RWPE1 (cell line): ENCODE data around the gene DDX39A.

Experiments used
- CTCF ChIA-PET: fragments of 350-600 bp; sonication (Branson Sonifier 250); formaldehyde crosslinking; extraction: SDS; loops from one replicate; lab custom pipeline; 2021; lab: Yijun Ruan, JAX
- POLR2A ChIA-PET: fragments of 400-600 bp; formaldehyde crosslinking; extraction: SDS; loops from one replicate; lab custom pipeline; 2020; ENCODE audit warnings: antibody characterized with exemption; ENCODE audit not compliant: low non-redundant PET; lab: Yijun Ruan, JAX
- DNase-seq: peaks from one replicate; pipeline ENCODE4 v3.0.0; 2012; ENCODE audit warnings: low spot score
- H3K27ac ChIP-seq: fragments of 450-650 bp; 2 replicates; pipeline ENCODE4 v1.5.1; 2017
- TF ChIP-seq, protein P1 (sequence below): fragments of 450-650 bp; conservative IDR thresholded peaks from 2 replicates; pipeline ENCODE4 v1.5.1; 2017; ENCODE audit warnings: low read depth, mild to moderate bottlenecking

Gene DDX39A

DNA sequence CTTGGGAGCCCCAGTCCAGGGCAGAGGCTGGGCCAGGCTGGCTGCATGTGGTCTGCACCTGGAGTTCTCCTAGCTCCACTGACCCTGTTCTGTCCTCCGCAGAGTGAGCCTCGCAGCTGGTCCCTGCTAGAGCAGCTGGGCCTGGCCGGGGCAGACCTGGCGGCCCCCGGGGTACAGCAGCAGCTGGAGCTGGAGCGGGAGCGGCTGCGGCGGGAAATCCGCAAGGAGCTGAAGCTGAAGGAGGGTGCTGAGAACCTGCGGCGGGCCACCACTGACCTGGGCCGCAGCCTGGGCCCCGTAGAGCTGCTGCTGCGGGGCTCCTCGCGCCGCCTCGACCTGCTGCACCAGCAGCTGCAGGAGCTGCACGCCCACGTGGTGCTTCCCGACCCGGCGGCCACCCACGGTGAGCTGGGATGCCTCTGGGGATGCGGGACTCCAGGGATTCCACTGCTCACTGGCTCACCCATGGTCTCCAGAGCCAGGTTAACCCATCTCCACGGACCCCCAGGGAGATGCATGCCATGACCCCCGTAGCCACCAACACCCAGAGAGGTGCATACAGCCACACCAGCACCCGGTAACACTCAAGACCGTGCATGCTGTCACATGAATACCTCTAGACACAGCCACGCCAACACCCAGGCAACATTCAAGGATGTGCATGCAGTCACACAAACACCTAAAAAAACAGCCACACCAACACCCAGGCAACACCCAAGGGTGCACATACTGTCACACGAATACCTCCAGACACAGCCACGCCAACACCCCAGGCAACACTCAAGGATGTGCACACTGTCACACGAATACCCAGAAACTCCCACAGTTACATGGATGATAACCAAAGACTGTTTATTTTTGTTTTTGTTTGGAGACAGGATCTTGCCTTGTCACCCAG is 22.1 kb upstream of the DDX39A start:
- H3K27ac ChIP-seq = no peak overlapping the region
- DNase-seq = no peak
- ChIA-PET POLR2A (no interaction called here), CTCF (no interaction called here)
- TF ChIP-seq, protein P1, sequence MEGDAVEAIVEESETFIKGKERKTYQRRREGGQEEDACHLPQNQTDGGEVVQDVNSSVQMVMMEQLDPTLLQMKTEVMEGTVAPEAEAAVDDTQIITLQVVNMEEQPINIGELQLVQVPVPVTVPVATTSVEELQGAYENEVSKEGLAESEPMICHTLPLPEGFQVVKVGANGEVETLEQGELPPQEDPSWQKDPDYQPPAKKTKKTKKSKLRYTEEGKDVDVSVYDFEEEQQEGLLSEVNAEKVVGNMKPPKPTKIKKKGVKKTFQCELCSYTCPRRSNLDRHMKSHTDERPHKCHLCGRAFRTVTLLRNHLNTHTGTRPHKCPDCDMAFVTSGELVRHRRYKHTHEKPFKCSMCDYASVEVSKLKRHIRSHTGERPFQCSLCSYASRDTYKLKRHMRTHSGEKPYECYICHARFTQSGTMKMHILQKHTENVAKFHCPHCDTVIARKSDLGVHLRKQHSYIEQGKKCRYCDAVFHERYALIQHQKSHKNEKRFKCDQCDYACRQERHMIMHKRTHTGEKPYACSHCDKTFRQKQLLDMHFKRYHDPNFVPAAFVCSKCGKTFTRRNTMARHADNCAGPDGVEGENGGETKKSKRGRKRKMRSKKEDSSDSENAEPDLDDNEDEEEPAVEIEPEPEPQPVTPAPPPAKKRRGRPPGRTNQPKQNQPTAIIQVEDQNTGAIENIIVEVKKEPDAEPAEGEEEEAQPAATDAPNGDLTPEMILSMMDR = no peak

DNA sequence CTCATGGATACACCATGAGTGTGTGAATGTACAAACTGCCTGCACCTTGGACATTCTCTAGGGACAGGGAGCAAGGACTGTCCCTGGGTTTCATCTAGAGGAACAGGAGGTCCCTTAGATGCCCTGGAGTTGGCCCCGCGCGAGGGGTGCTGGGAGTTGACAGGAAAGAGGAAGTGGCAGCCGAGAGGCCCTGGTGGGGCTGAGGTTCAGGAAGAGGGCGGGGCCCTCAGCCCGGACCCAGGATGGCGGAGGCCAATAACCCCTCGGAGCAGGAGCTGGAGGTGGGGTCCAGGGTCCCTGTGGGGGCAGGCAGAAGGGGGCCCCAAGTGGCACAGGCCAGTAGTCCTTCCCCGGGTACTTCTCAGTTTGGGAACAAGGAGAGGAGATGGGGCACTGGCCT is 20.9 kb upstream of the DDX39A start:
- no peak overlapping the region for H3K27ac ChIP-seq
- ChIA-PET POLR2A (no interaction called here), CTCF (no interaction called here)
- TF ChIP-seq, protein P1 = no peak
- DNase-seq = no peak

DNA sequence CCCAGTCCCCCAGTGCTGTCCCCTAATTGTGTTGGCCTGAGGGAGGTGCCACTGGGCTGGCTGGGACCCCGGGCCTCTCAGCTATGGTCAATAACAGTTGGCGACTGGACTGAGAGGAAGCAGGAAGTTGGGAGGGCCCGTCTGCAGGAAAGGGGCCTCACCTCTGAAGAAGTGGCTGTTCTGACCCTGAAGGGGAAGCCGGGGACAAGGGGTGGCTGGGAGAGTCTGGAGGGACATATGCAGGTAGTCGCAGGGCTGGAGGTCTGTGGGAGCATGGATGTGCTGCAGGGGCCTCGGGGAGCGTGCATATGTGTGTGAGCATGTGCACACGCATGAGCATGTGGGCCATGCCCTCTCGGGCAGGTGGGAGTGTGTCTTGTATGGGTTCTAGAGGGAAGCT is 19.9 kb upstream of the DDX39A start:
- no peak for DNase-seq
- TF ChIP-seq, protein P1 = no peak
- ChIA-PET CTCF (no interaction called here), POLR2A (no interaction called here)
- H3K27ac ChIP-seq = no peak overlapping the region

DNA sequence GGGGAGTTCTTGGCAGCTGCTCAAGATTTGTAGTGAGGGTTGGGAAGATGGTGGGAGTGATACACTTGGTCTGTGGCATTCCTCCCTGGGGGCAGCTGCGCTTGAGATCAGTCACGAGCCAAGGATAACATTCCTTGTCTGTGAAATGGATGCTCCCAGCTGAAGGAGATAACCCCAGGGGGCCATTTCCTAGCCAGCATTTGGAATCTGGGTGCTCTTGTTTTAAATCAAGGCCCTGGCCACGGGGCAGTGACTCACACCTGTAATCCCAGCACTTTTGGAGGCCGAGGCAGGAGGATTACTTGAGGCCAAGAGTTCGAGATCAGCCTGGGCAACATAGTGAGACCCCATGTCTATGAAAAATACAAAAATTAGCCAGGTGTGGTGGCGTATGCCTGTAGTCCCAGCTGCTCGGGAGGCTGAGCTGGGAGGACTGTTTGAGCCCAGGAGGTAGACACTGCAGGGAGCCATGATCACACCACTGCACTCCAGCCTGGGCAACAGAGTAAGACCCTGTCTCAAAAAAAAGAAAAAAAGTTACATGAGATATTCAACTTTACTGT is 18.5 kb upstream of the DDX39A start:
- ChIA-PET CTCF (interaction anchor here (0.6 kb wide), 1 partner anchor 56 kb away, joined by 3 read pairs; no protein-coding TSS in a partner anchor), POLR2A (no interaction called here)
- DNase-seq = no peak
- TF ChIP-seq, protein P1 = no peak
- no peak overlapping the region; the same call in 1 of the 2 replicates for H3K27ac ChIP-seq

- DNase-seq = no peak
- peak overlapping the region; percentile 71 for H3K27ac ChIP-seq
- ChIA-PET CTCF (no interaction called here), POLR2A (interaction anchor here (0.6 kb wide), 1 partner anchor 1266 kb away, joined by 3 read pairs; no protein-coding TSS in a partner anchor)
- TF ChIP-seq, protein P1 = no peak
Measured at GRCh38 chr19:14435320-14436050, 16.3 kb upstream of the DDX39A start.
